T-cell (primary cell): ENCODE data around the gene TULP4. TPM values are rescaled to one million over a fixed set of nuclear protein-coding genes. Genes with fewer than 3 reads are reported as not detected.
A peak's percentile ranks its signal among the peaks of the same experiment; 100 is the strongest.

Experiments
- ATAC-seq, 4 experiments: fragments of 200-7000 bp in 3 of 4; fragments of 150-1000 bp in 1 of 4; cut with Tn5 transposase; replicated peaks in 1 of 4; 1 replicate in 3 of 4; 2 replicates in 1 of 4; pipeline ENCODE4 v1.10.0; 2021; ENCODE audit warnings: moderate library complexity in 3 of 4, mild to moderate bottlenecking in 2 of 4, moderate number of reproducible peaks in 1 of 4
- CTCF ChIA-PET, 2 donors: fragments of 300-600 bp; sonication (Branson Sonifier 250); formaldehyde crosslinking; loops; one replicate each; lab custom pipeline; 2022; ENCODE audit warnings: antibody characterized with exemption in 2 of 2; lab: Charles Lee
- POLR2A ChIA-PET, 2 donors: fragments of 300-600 bp; sonication (Branson Sonifier 250); formaldehyde crosslinking; loops; one replicate each; lab custom pipeline; 2022; ENCODE audit warnings: antibody characterized with exemption in 2 of 2; lab: Charles Lee
- DNase-seq, 35 experiments: peaks; one replicate each; pipeline versions ENCODE4 v3.0.0 to v3.0.0-alpha.2; 2013 to 2023
- H3K27ac ChIP-seq: one replicate; pipeline ENCODE4 v1.5.1; 2013; ENCODE audit warnings: low read length
- H3K27me3 ChIP-seq, 2 experiments: replicated peaks in 1 of 2; 1 replicate in 1 of 2; 2 replicates in 1 of 2; pipeline versions ENCODE4 v1.6.1 to v1.7.0; 2013; ENCODE audit warnings: low read length in 1 of 2, mixed read lengths in 1 of 2; ENCODE audit not compliant: control insufficient read depth in 2 of 2, insufficient read depth in 2 of 2; ENCODE audit errors: extremely low read depth in 1 of 2
- H3K36me3 ChIP-seq, 2 donors: 1 replicate in 1 of 2; 2 replicates in 1 of 2; pipeline versions ENCODE4 v1.6.1 to v1.7.0; 2013; ENCODE audit warnings: low read length in 1 of 2; ENCODE audit not compliant: control insufficient read depth in 2 of 2, insufficient read depth in 1 of 2; ENCODE audit errors: extremely low read depth in 1 of 2
- H3K4me1 ChIP-seq, 2 experiments: 1 replicate in 1 of 2; 2 replicates in 1 of 2; pipeline versions ENCODE4 v1.6.1 to v1.7.0; 2013; ENCODE audit warnings: low read length in 2 of 2, mixed read lengths in 1 of 2; ENCODE audit not compliant: insufficient read depth in 2 of 2, control insufficient read depth in 1 of 2; ENCODE audit errors: extremely low read depth in 1 of 2
- H3K4me3 ChIP-seq, 2 donors: 1 replicate in 1 of 2; 2 replicates in 1 of 2; pipeline versions ENCODE4 v1.5.1 to v1.7.0; 2013; ENCODE audit warnings: mild to moderate bottlenecking in 2 of 2, low read length in 1 of 2, moderate library complexity in 1 of 2; ENCODE audit not compliant: control insufficient read depth in 1 of 2; ENCODE audit errors: extremely low read depth in 1 of 2
- H3K9me3 ChIP-seq: 2 replicates; pipeline ENCODE4 v1.7.0; 2013
- H3K27ac Mint-ChIP-seq, 2 donors: one replicate each; pipeline ENCODE4 v1.8.0; 2020 to 2021; ENCODE audit warnings: mild to moderate bottlenecking in 2 of 2, mixed read lengths in 2 of 2
- H3K27me3 Mint-ChIP-seq, 2 donors: one replicate each; pipeline ENCODE4 v1.8.0; 2021 to 2022; ENCODE audit warnings: mixed read lengths in 2 of 2
- H3K36me3 Mint-ChIP-seq: one replicate; pipeline ENCODE4 v1.8.0; 2021; ENCODE audit warnings: mixed read lengths
- H3K4me1 Mint-ChIP-seq, 3 donors: one replicate each; pipeline ENCODE4 v1.8.0; 2020 to 2022; ENCODE audit warnings: mixed read lengths in 3 of 3, mild to moderate bottlenecking in 1 of 3
- H3K4me3 Mint-ChIP-seq, 3 donors: one replicate each; pipeline ENCODE4 v1.8.0; 2020 to 2022; ENCODE audit warnings: mild to moderate bottlenecking in 3 of 3, mixed read lengths in 3 of 3, moderate library complexity in 3 of 3
- H3K9me3 Mint-ChIP-seq, 3 donors: one replicate each; pipeline ENCODE4 v1.8.0; 2020 to 2022; ENCODE audit warnings: mixed read lengths in 3 of 3
- WGBS: methylation state at CpG from one replicate; pipeline ENCODE4 v1.1.5; 2013; ENCODE audit warnings: missing lambda C conversion rate; ENCODE audit not compliant: insufficient coverage; 5-methylcytosine and 5-hydroxymethylcytosine counted together
- total RNA-seq, 35 experiments: library from RNA in 6 of 35; stranded (reverse) in 6 of 35; fragments of 120-200 nt in 1 of 35; gene quantifications; one replicate each; pipeline versions ENCODE4 v1.2.1 to v1.2.4 and lab custom pipeline; 2013 to 2026

Gene TULP4
- total RNA-seq, 5 donors from 2014 or later (not counting 1 experiment from before 2014, with no cell fraction given) = 62.9 to 85.1 (median 76.1) TPM

- H3K36me3 Mint-ChIP-seq = peaks cover 71% of the 10 kb centered on the region
- no peak overlapping the region for H3K27ac ChIP-seq
- H3K4me1 Mint-ChIP-seq = peaks cover 19 to 39% (median 31%) of the 10 kb centered on the region in 3 donors
- no peak overlapping the region for H3K4me3 Mint-ChIP-seq
- H3K36me3 ChIP-seq = peaks cover under 1 to 20% of the 10 kb centered on the region in 2 donors
- CTCF ChIA-PET = no interaction called here
- H3K27ac Mint-ChIP-seq = no peak overlapping the region
- H3K4me1 ChIP-seq = no peaks in the 10 kb centered on the region
- no peaks in the 10 kb centered on the region for H3K9me3 ChIP-seq
- no peaks in the 10 kb centered on the region for H3K27me3 ChIP-seq
- ATAC-seq (no peak), DNase-seq (no peak)
- WGBS = 100% methylated on average over 1 of the region's 3 CpGs
- H3K27me3 Mint-ChIP-seq = no peaks in the 10 kb centered on the region
- H3K9me3 Mint-ChIP-seq = peaks cover 3 to 6% (median 4%) of the 10 kb centered on the region in 3 donors
- H3K4me3 ChIP-seq = no peak overlapping the region
- POLR2A ChIA-PET = no interaction called here
Observed at GRCh38 chr6:158316022-158316421, 3.8 kb downstream of the TULP4 start.

GRCh38 chr6:158321960-158322359 is 9.7 kb downstream of the TULP4 start:
- no peak for DNase-seq
- no peak overlapping the region for H3K27ac ChIP-seq
- peaks cover 2 to 3% of the 10 kb centered on the region in 2 donors for H3K36me3 ChIP-seq
- H3K9me3 Mint-ChIP-seq = peaks cover 0 to 4% (median 0%) of the 10 kb centered on the region in 3 donors
- POLR2A ChIA-PET = no interaction called here
- H3K4me1 ChIP-seq = peaks cover 0 to 6% of the 10 kb centered on the region in 2 experiments
- no peak overlapping the region for H3K4me3 Mint-ChIP-seq
- no peak for ATAC-seq
- H3K4me3 ChIP-seq = no peak overlapping the region
- H3K27me3 Mint-ChIP-seq = no peaks in the 10 kb centered on the region
- H3K9me3 ChIP-seq = no peaks in the 10 kb centered on the region
- peak overlapping the region in 1 of 2 donors; percentile 57 for H3K27ac Mint-ChIP-seq
- peaks cover 55 to 64% (median 61%) of the 10 kb centered on the region in 3 donors for H3K4me1 Mint-ChIP-seq
- H3K27me3 ChIP-seq = no peaks in the 10 kb centered on the region
- CTCF ChIA-PET = no interaction called here
- H3K36me3 Mint-ChIP-seq = peaks cover 48% of the 10 kb centered on the region

GRCh38 chr6:158322400-158322723 is 10.1 kb downstream of the TULP4 start:
- no peaks in the 10 kb centered on the region for H3K9me3 ChIP-seq
- Mint-ChIP-seq H3K9me3 (peaks cover 0 to 4% (median 0%) of the 10 kb centered on the region in 3 donors), H3K36me3 (peaks cover 44% of the 10 kb centered on the region), H3K27me3 (no peaks in the 10 kb centered on the region), H3K4me3 (no peak overlapping the region), H3K4me1 (peaks cover 59 to 68% (median 65%) of the 10 kb centered on the region in 3 donors), H3K27ac (peak overlapping the region in 1 of 2 donors; percentile 57)
- DNase-seq = no peak
- H3K36me3 ChIP-seq = peaks cover 2 to 3% of the 10 kb centered on the region in 2 donors
- H3K4me3 ChIP-seq = no peak overlapping the region
- ChIA-PET POLR2A (no interaction called here), CTCF (no interaction called here)
- peaks cover 3 to 6% of the 10 kb centered on the region in 2 experiments for H3K4me1 ChIP-seq
- no peak overlapping the region for H3K27ac ChIP-seq
- no peak for ATAC-seq
- no peaks in the 10 kb centered on the region for H3K27me3 ChIP-seq

GRCh38 chr6:158322724-158323560 is 10.7 kb downstream of the TULP4 start:
- DNase-seq = no peak
- Histone ChIP-seq H3K9me3 (no peaks in the 10 kb centered on the region), H3K4me1 (peaks cover 5 to 6% of the 10 kb centered on the region in 2 experiments), H3K27ac (no peak overlapping the region), H3K36me3 (peaks cover 2 to 3% of the 10 kb centered on the region in 2 donors), H3K27me3 (no peaks in the 10 kb centered on the region), H3K4me3 (no peak overlapping the region)
- ATAC-seq = peak in 1 of 4 experiments; percentile 19
- Mint-ChIP-seq H3K4me3 (no peak overlapping the region), H3K9me3 (peaks cover 0 to 4% (median 0%) of the 10 kb centered on the region in 3 donors), H3K36me3 (peaks cover 39% of the 10 kb centered on the region), H3K27ac (no peak overlapping the region), H3K27me3 (no peaks in the 10 kb centered on the region), H3K4me1 (peaks cover 62 to 73% (median 68%) of the 10 kb centered on the region in 3 donors)
- ChIA-PET CTCF (no interaction called here), POLR2A (no interaction called here)
- WGBS = 74% methylated on average over 5 of the region's 11 CpGs

DNA sequence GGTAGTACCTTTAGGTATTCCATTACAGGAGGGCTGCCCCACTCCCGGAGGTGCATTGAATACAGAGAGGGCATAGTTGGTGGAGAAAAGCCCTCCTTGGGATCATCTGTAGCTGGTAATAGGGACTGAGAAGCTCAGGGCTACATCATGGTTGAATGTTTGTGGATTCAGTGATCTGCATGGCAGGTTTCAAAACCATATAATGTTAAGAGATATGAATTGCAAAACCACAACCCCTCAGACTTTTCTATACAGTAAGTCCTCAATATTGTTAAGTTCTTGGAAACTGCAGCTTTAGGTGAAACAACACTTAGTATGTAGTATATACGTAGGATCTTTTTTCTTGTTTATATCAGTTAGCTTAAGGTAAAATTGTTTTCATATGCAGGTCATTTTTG is 11.3 kb downstream of the TULP4 start:
- no peaks in the 10 kb centered on the region for H3K9me3 ChIP-seq
- no CpG with 5 or more reads among the region's 2 CpGs for WGBS
- no peak for ATAC-seq
- ChIA-PET CTCF (interaction anchor here in 1 of 2 donors (0.5 kb wide), 1 partner anchor 71 kb away, joined by 3 read pairs; no protein-coding TSS in a partner anchor), POLR2A (no interaction called here)
- peaks cover 0 to 4% (median 0%) of the 10 kb centered on the region in 3 donors for H3K9me3 Mint-ChIP-seq
- DNase-seq = no peak
- H3K27me3 ChIP-seq = no peaks in the 10 kb centered on the region
- peaks cover 2 to 3% of the 10 kb centered on the region in 2 donors for H3K36me3 ChIP-seq
- no peak overlapping the region for H3K27ac Mint-ChIP-seq
- H3K4me1 ChIP-seq = peaks cover 5 to 6% of the 10 kb centered on the region in 2 experiments
- H3K4me3 Mint-ChIP-seq = no peak overlapping the region
- H3K27me3 Mint-ChIP-seq = no peaks in the 10 kb centered on the region
- peaks cover 39% of the 10 kb centered on the region for H3K36me3 Mint-ChIP-seq
- no peak overlapping the region for H3K27ac ChIP-seq
- H3K4me3 ChIP-seq = no peak overlapping the region
- H3K4me1 Mint-ChIP-seq = peaks cover 65 to 80% (median 70%) of the 10 kb centered on the region in 3 donors

- no peak overlapping the region for H3K4me3 Mint-ChIP-seq
- no peaks in the 10 kb centered on the region for H3K27me3 ChIP-seq
- POLR2A ChIA-PET = no interaction called here
- H3K4me1 ChIP-seq = peaks cover 5 to 6% of the 10 kb centered on the region in 2 experiments
- H3K4me3 ChIP-seq = no peak overlapping the region
- ATAC-seq = no peak
- CTCF ChIA-PET = interaction anchor here in 1 of 2 donors (0.5 kb wide), 1 partner anchor 72 kb away, joined by 3 read pairs; no protein-coding TSS in a partner anchor
- DNase-seq = no peak
- no peaks in the 10 kb centered on the region for H3K27me3 Mint-ChIP-seq
- peaks cover 2 to 3% of the 10 kb centered on the region in 2 donors for H3K36me3 ChIP-seq
- peaks cover 0 to 4% (median 0%) of the 10 kb centered on the region in 3 donors for H3K9me3 Mint-ChIP-seq
- WGBS = 91% methylated on average over 3 of the region's 5 CpGs
- no peaks in the 10 kb centered on the region for H3K9me3 ChIP-seq
- H3K27ac Mint-ChIP-seq = peak overlapping the region in 1 of 2 donors; percentile 23
- H3K27ac ChIP-seq = no peak overlapping the region
- H3K4me1 Mint-ChIP-seq = peaks cover 67 to 82% (median 73%) of the 10 kb centered on the region in 3 donors
- peaks cover 39% of the 10 kb centered on the region for H3K36me3 Mint-ChIP-seq
Observed at GRCh38 chr6:158324136-158324535, 11.9 kb downstream of the TULP4 start.
